ENCODE measurements around the gene STK24. TPM values are rescaled to one million over a fixed set of nuclear protein-coding genes. Genes with fewer than 3 reads are reported as not detected.

Gene STK24
- total RNA-seq, 1 donor: 82.2 TPM

DNA sequence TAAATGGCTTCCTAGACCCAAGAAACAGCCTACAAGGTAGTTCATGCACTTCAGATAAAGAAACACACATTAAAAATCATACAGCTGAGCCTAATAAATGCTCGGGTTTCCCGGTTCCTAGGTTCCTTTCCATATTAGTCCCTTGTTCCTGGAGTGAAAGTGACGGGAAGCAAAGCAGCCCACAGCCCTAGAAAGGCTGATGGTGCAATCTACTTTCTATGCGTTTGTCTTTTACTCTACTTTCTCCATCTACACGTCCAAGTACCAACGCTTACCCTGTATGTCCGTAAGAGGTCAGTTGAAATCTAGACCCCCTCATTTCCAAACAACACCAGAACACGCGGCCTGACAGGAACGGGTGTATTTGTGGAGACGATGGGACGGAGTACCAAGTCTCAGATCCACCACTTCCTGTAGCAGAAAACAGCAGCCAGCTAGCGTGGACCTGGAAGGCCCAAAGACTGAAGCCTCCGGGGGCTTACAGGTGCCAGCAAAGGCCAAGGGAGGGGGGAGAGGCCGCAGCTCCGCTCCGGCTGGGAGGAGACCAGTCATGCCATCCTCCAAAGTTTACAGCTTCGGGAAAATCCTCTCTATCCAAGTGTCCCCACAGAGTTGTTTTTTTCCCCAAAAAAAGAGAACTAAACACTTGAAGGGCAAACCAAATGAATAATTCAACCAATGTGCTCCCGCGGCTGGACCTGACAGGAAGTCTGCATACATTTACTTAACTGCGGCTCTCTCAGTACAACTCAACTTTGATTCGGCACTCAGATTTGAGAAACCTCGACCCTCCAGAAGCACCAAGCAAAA is 34.1 kb downstream of the STK24 start:
- peak; percentile 77 for DNase-seq (ENCODE audit: insufficient read length, low spot score, missing footprints)
- peaks cover 97% of the 10 kb centered on the region for H3K79me2 ChIP-seq (ENCODE audit: insufficient read depth, low read length)
- no peaks in the 10 kb centered on the region for H3K36me3 ChIP-seq (ENCODE audit: insufficient read depth, low read length)
- H3K9me3 ChIP-seq (ENCODE audit: low read depth, low read length): no peaks in the 10 kb centered on the region
- H3K4me1 ChIP-seq (ENCODE audit: insufficient read depth, low read length): peaks cover 50% of the 10 kb centered on the region
- TF ChIP-seq, protein P1, sequence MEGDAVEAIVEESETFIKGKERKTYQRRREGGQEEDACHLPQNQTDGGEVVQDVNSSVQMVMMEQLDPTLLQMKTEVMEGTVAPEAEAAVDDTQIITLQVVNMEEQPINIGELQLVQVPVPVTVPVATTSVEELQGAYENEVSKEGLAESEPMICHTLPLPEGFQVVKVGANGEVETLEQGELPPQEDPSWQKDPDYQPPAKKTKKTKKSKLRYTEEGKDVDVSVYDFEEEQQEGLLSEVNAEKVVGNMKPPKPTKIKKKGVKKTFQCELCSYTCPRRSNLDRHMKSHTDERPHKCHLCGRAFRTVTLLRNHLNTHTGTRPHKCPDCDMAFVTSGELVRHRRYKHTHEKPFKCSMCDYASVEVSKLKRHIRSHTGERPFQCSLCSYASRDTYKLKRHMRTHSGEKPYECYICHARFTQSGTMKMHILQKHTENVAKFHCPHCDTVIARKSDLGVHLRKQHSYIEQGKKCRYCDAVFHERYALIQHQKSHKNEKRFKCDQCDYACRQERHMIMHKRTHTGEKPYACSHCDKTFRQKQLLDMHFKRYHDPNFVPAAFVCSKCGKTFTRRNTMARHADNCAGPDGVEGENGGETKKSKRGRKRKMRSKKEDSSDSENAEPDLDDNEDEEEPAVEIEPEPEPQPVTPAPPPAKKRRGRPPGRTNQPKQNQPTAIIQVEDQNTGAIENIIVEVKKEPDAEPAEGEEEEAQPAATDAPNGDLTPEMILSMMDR (IDR thresholded peaks at IDR 0.05; ENCODE audit: extremely low read depth, low read depth, low read length): no peak
- H2AFZ ChIP-seq (ENCODE audit: low read length): peak overlapping the region; percentile 38
- H3K27me3 ChIP-seq (ENCODE audit: insufficient read depth, low read length): no peaks in the 10 kb centered on the region
- peaks cover 50% of the 10 kb centered on the region for H4K20me1 ChIP-seq (ENCODE audit: insufficient read depth, low read length)
- peak overlapping the region; percentile 68 for H3K4me2 ChIP-seq (ENCODE audit: insufficient read depth, low read length)
- peak overlapping the region; percentile 46 for H3K4me3 ChIP-seq (ENCODE audit: insufficient read depth, low read length)
- peak overlapping the region; percentile 44 for H3K27ac ChIP-seq (ENCODE audit: low read depth, low read length)

GRCh38 chr13:98541701-98542203 is 35.2 kb downstream of the STK24 start:
- H3K27ac ChIP-seq (ENCODE audit: low read depth, low read length): peak overlapping the region; percentile 44
- no peaks in the 10 kb centered on the region for H3K9me3 ChIP-seq (ENCODE audit: low read depth, low read length)
- H4K20me1 ChIP-seq (ENCODE audit: insufficient read depth, low read length): peaks cover 54% of the 10 kb centered on the region

DNA sequence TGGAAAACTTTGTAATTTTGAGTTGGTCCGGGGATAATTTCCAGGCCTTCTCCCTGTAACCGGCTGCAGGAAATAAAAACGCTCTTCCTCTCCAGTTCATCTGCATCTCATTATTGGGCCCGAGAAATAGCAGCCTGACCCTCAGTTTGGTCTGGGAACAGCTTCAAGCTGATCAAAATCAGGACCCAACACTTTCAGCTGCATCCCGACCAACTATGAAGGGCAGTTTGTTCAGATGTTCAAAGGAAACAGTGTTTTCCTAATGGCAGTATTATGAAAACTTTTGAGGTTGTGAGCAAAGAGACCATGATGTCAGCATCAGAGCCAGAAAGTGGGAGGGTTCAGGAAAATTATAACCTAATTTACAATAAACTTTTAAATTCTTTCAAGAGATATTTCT is 35.7 kb downstream of the STK24 start:
- no peak overlapping the region for H2AFZ ChIP-seq (ENCODE audit: low read length)

More at GRCh38 chr13:98541701-98542203, 35.2 kb downstream of the STK24 start:
- Histone ChIP-seq H3K36me3 (ENCODE audit: insufficient read depth, low read length) (no peaks in the 10 kb centered on the region), H3K79me2 (ENCODE audit: insufficient read depth, low read length) (peaks cover 99% of the 10 kb centered on the region), H2AFZ (ENCODE audit: low read length) (no peak overlapping the region), H3K4me2 (ENCODE audit: insufficient read depth, low read length) (peak overlapping the region; percentile 68), H3K4me3 (ENCODE audit: insufficient read depth, low read length) (no peak overlapping the region), H3K4me1 (ENCODE audit: insufficient read depth, low read length) (peaks cover 48% of the 10 kb centered on the region), H3K27me3 (ENCODE audit: insufficient read depth, low read length) (no peaks in the 10 kb centered on the region)
- TF ChIP-seq, protein P1 (IDR thresholded peaks at IDR 0.05; ENCODE audit: extremely low read depth, low read depth, low read length): no peak
- DNase-seq (ENCODE audit: insufficient read length, low spot score, missing footprints): no peak

GRCh38 chr13:98540476-98540875 is 36.4 kb downstream of the STK24 start:
- Histone ChIP-seq H3K4me2 (ENCODE audit: insufficient read depth, low read length) (no peak overlapping the region), H3K9me3 (ENCODE audit: low read depth, low read length) (no peaks in the 10 kb centered on the region), H3K4me1 (ENCODE audit: insufficient read depth, low read length) (peaks cover 52% of the 10 kb centered on the region), H2AFZ (ENCODE audit: low read length) (no peak overlapping the region), H3K36me3 (ENCODE audit: insufficient read depth, low read length) (no peaks in the 10 kb centered on the region), H3K4me3 (ENCODE audit: insufficient read depth, low read length) (no peak overlapping the region), H4K20me1 (ENCODE audit: insufficient read depth, low read length) (peaks cover 55% of the 10 kb centered on the region), H3K27ac (ENCODE audit: low read depth, low read length) (peak overlapping the region; percentile 44), H3K27me3 (ENCODE audit: insufficient read depth, low read length) (no peaks in the 10 kb centered on the region), H3K79me2 (ENCODE audit: insufficient read depth, low read length) (peaks cover 99% of the 10 kb centered on the region)
- TF ChIP-seq, protein P1 (IDR thresholded peaks at IDR 0.05; ENCODE audit: extremely low read depth, low read depth, low read length): no peak
- DNase-seq (ENCODE audit: insufficient read length, low spot score, missing footprints): no peak

More for the DNA sequence above, 35.7 kb downstream of the STK24 start:
- DNase-seq (ENCODE audit: insufficient read length, low spot score, missing footprints): no peak
- Histone ChIP-seq H3K9me3 (ENCODE audit: low read depth, low read length) (no peaks in the 10 kb centered on the region), H3K79me2 (ENCODE audit: insufficient read depth, low read length) (peaks cover 99% of the 10 kb centered on the region), H3K4me3 (ENCODE audit: insufficient read depth, low read length) (no peak overlapping the region), H3K27me3 (ENCODE audit: insufficient read depth, low read length) (no peaks in the 10 kb centered on the region), H3K27ac (ENCODE audit: low read depth, low read length) (peak overlapping the region; percentile 44), H3K4me1 (ENCODE audit: insufficient read depth, low read length) (peaks cover 48% of the 10 kb centered on the region), H3K4me2 (ENCODE audit: insufficient read depth, low read length) (peak overlapping the region; percentile 12), H3K36me3 (ENCODE audit: insufficient read depth, low read length) (no peaks in the 10 kb centered on the region), H4K20me1 (ENCODE audit: insufficient read depth, low read length) (peaks cover 54% of the 10 kb centered on the region)
- TF ChIP-seq, protein P1 (IDR thresholded peaks at IDR 0.05; ENCODE audit: extremely low read depth, low read depth, low read length): no peak

Measured in osteoblast (primary cell).